HepG2 (cell line): ENCODE results near the gene BBOF1. TPM values are rescaled to one million over a fixed set of nuclear protein-coding genes. Genes with fewer than 3 reads are reported as not detected.

Experiments
- ATF5 ChIP-seq: sonication (generic); formaldehyde crosslinking; IDR thresholded peaks from 2 replicates; pipeline ENCODE4 v1.4.0; 2020; ENCODE audit warnings: mild to moderate bottlenecking, low read depth, missing genetic modification reagents
- BRCA1 ChIP-seq: sonication (generic); formaldehyde crosslinking; IDR thresholded peaks from 2 replicates; pipeline ENCODE4 v1.4.0; 2020; ENCODE audit warnings: missing genetic modification reagents
- CCAR2 ChIP-seq: fragments of 200-400 bp; formaldehyde crosslinking; optimal IDR thresholded peaks from 2 replicates; pipeline ENCODE3; 2018; ENCODE audit warnings: low read depth, mild to moderate bottlenecking, low read length, moderate library complexity
- ELK4 ChIP-seq: sonication (generic); formaldehyde crosslinking; IDR thresholded peaks from 2 replicates; pipeline ENCODE4 v1.9.0; 2021; ENCODE audit warnings: missing genetic modification reagents, borderline replicate concordance
- HNF4G ChIP-seq, 2 experiments: sonication (generic) in 1 of 2; formaldehyde crosslinking in 1 of 2; IDR thresholded peaks; 2 replicates each; pipeline versions ENCODE4 v1.4.0 to v1.6.1; 2011 to 2020; ENCODE audit warnings: borderline replicate concordance in 2 of 2, low read depth in 2 of 2, mild to moderate bottlenecking in 2 of 2, low read length in 1 of 2, missing genetic modification reagents in 1 of 2, moderate library complexity in 1 of 2
- MED1 ChIP-seq: sonication (generic); formaldehyde crosslinking; IDR thresholded peaks from 2 replicates; pipeline ENCODE4 v1.4.0; 2020; ENCODE audit warnings: missing genetic modification reagents
- MYNN ChIP-seq: sonication (generic); formaldehyde crosslinking; IDR thresholded peaks from 2 replicates; pipeline ENCODE4 v1.4.0; 2020; ENCODE audit warnings: mild to moderate bottlenecking, low read depth, missing genetic modification reagents
- NCOA2 ChIP-seq: sonication (generic); formaldehyde crosslinking; IDR thresholded peaks from 2 replicates; pipeline ENCODE4 v1.8.0; 2022; ENCODE audit warnings: inconsistent platforms
- NONO ChIP-seq, 2 experiments: fragments of 450-650 bp in 1 of 2; sonication (generic) in 1 of 2; formaldehyde crosslinking in 1 of 2; IDR thresholded peaks in 1 of 2; conservative IDR thresholded peaks in 1 of 2; 2 replicates each; pipeline versions ENCODE4 v1.6.1 to v1.8.0; 2017 to 2022; ENCODE audit warnings: mild to moderate bottlenecking in 1 of 2, missing genetic modification reagents in 1 of 2, moderate library complexity in 1 of 2
- NR2F2 ChIP-seq: IDR thresholded peaks from 2 replicates; pipeline ENCODE4 v1.6.1; 2012; ENCODE audit warnings: low read depth, inconsistent platforms, borderline replicate concordance
- POLR2AphosphoS5 ChIP-seq: IDR thresholded peaks from 2 replicates; pipeline ENCODE4 v1.6.1; 2012; ENCODE audit warnings: low read depth, low read length
- PRDM4 ChIP-seq: sonication (generic); formaldehyde crosslinking; IDR thresholded peaks from 2 replicates; pipeline ENCODE4 v1.9.0; 2021; ENCODE audit warnings: missing genetic modification reagents, borderline replicate concordance
- RBFOX2 ChIP-seq: fragments of 200-400 bp; formaldehyde crosslinking; IDR thresholded peaks from 2 replicates; pipeline ENCODE4 v1.6.1; 2017; ENCODE audit warnings: low read depth, mild to moderate bottlenecking, low read length
- SRSF1 ChIP-seq: fragments of 200-400 bp; formaldehyde crosslinking; optimal IDR thresholded peaks from 2 replicates; pipeline ENCODE3; 2017; ENCODE audit warnings: mild to moderate bottlenecking, low read depth, low read length, moderate library complexity
- SUZ12 ChIP-seq: fragments of 150-350 bp; IDR thresholded peaks from 2 replicates; pipeline ENCODE4 v1.6.1; 2014; ENCODE audit warnings: low read depth, low read length
- TRIM22 ChIP-seq: fragments of 450-650 bp; IDR thresholded peaks from 2 replicates; pipeline ENCODE4 v1.6.1; 2017
- U2AF1 ChIP-seq: fragments of 200-400 bp; formaldehyde crosslinking; optimal IDR thresholded peaks from 2 replicates; pipeline ENCODE3; 2017; ENCODE audit warnings: mild to moderate bottlenecking, low read depth, low read length
- ZBTB7A ChIP-seq: sonication (generic); formaldehyde crosslinking; IDR thresholded peaks from 2 replicates; pipeline ENCODE4 v1.8.0; 2022; ENCODE audit warnings: mild to moderate bottlenecking, missing genetic modification reagents
- ZNF503 ChIP-seq: sonication (generic); formaldehyde crosslinking; IDR thresholded peaks from 2 replicates; pipeline ENCODE4 v1.4.0; 2020; ENCODE audit warnings: missing genetic modification reagents
- ZNF761 ChIP-seq: sonication (generic); formaldehyde crosslinking; conservative IDR thresholded peaks from 2 replicates; pipeline ENCODE4 v1.4.0; 2020; ENCODE audit warnings: mild to moderate bottlenecking, missing genetic modification reagents
- polyA plus RNA-seq, 8 experiments: library from polyadenylated mRNA; depleted of rRNA in 3 of 8; stranded (reverse) in 7 of 8; unstranded in 1 of 8; fragments of >200 nt; fragmentation: Illumina TruSeq in 4 of 8; extraction: Trizol in 4 of 8; gene quantifications; 2 replicates each; pipeline versions ENCODE4 v1.2.1 to v1.2.3, GENCODE V29; 2011 to 2016; ENCODE audit warnings: low read depth in 4 of 8, missing spikeins in 1 of 8, mixed read lengths in 1 of 8; ENCODE audit not compliant: insufficient read depth in 1 of 8
- total RNA-seq, 5 experiments: library from RNA; depleted of rRNA; stranded (reverse); fragments of >200 nt; fragmentation: Illumina TruSeq; extraction: Trizol; gene quantifications; 2 replicates each; pipeline ENCODE4 v1.2.3, GENCODE V29; 2016; ENCODE audit warnings: low read depth in 1 of 5

The BBOF1 gene
- total and polyA plus RNA-seq, 2 of the 13 experiments (the other 11 are each of a cell fraction or from before 2014, with no cell fraction given): 1.6 to 2.3 TPM

- TF ChIP-seq HNF4G (IDR thresholded peaks at IDR 0.05; ENCODE audit: borderline replicate concordance, low read depth, low read length) (no peak), HNF4G (CRISPR knock-in tag; IDR thresholded peaks at IDR 0.05; ENCODE audit: borderline replicate concordance, low read depth) (no peak), RBFOX2 (peak; percentile 90), TRIM22 (peak; percentile 44; the same call in 1 of the 2 replicates), SRSF1 (peak; percentile 67), POLR2AphosphoS5 (peak; percentile 73), ATF5 (CRISPR knock-in tag) (no peak), PRDM4 (CRISPR knock-in tag) (no peak), ZNF761 (CRISPR knock-in tag) (no peak), NONO (IDR thresholded peaks at IDR 0.05) (no peak), NONO (CRISPR knock-in tag; conservative IDR thresholded peaks at IDR 0.05) (0 out of 2 replicates have a peak, but pooled peaks have one; percentile 21), NR2F2 (no peak), ZNF503 (CRISPR knock-in tag) (no peak), CCAR2 (no peak), MYNN (CRISPR knock-in tag) (0 out of 2 replicates have a peak, but pooled peaks have one; percentile 37), ELK4 (no peak), ZBTB7A (no peak), MED1 (CRISPR knock-in tag) (0 out of 2 replicates have a peak, but pooled peaks have one; percentile 11), U2AF1 (peak; percentile 39), BRCA1 (CRISPR knock-in tag) (no peak), SUZ12 (no peak), NCOA2 (peak; percentile 28; the same call in 1 of the 2 replicates)
These were observed 65.3 kb downstream of the BBOF1 start, which contains the start of the genes ALDH6A1 and LIN52 (continued) for GRCh38 chr14:74084277-74085046.
